NCI-H460 (cell line): ENCODE data around the gene EPHA2. TPM values are rescaled to one million over a fixed set of nuclear protein-coding genes. Genes with fewer than 3 reads are reported as not detected.

Experiments used
- DNase-seq: peaks from one replicate; pipeline ENCODE4 v3.0.0-alpha.2; 2016; ENCODE audit warnings: low read depth; ENCODE audit errors: extremely low read depth
- total RNA-seq: library from RNA; depleted of rRNA; stranded (reverse); fragments of >200 nt; shearing (Covaris generic); gene quantifications from 2 replicates; pipeline ENCODE4 v1.2.3, GENCODE V29; 2014

The EPHA2 gene
- total RNA-seq, 1 experiment from 2014 or later: 52.3 TPM

DNA sequence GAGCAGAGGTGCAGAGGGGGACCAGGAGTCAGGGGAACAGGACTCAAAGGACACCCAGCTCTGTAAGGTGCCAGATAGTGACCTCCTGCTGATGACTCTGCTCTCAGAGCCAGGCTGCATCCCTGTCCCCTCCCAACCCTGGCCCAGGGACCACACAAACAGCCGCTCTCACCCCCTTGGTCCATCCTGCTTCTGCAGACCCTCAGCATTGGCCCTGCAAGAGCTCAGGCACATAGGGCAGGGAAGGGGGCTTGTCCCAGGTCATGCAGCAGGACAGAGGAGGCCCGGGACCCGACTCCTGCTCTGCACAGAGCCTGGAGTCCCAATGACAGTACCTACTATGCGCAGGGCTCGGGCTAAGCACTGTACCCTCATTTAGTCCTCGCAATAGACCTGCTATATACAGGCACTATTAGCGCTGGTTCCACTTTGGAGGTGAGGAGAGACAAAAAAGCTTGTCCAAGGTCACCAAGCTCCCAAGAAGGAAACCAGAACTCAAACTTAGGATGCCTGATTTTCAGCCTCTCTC is 15.7 kb downstream of the EPHA2 start:
- DNase-seq: no peak

DNA sequence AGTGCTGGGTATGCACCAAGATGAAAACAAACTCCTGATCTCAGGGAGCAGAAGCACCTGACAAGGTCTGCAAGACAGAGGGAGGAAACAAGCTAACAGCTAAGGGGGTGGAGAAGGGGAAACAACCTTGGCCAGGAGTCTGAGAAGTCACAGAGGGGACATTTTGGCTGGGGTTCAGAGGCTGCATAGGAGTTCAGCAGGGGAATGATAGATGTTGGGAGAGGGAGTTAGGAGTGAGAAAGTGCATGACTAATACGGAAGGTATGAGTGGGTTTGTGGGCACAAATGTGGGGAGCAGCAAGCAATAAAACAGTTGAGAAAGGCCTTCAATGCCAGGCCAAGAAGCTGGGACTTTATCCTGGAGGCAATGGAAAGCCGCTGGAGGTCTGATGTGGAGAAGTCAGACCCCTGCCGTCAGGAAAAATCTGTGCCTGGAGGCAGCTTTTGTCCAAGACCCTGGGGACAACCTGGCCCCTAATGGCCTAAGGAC is 16.4 kb downstream of the EPHA2 start:
- DNase-seq: no peak

DNA sequence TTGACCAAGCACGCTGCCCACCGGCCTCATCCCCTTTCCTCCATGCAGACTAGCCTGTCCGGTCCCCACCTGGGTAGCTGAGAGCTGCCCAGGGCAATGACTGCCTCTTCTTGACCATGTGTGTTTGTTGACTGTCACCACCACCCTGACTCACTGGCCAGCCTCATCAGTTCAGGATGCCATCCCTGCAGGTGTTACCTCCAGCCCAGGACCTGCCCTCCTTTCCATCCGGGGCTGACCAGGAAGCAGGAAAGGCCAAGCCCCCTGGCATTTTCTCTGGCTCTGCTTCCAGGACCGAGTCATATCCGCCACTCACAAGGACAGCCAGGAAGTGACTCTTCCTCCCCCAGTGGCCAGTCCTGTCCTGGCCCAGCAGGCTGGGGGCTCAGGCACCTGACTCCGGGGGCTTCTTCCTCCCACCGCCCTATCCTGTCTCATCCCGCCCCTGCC is 17.1 kb downstream of the EPHA2 start:
- no peak for DNase-seq

DNA sequence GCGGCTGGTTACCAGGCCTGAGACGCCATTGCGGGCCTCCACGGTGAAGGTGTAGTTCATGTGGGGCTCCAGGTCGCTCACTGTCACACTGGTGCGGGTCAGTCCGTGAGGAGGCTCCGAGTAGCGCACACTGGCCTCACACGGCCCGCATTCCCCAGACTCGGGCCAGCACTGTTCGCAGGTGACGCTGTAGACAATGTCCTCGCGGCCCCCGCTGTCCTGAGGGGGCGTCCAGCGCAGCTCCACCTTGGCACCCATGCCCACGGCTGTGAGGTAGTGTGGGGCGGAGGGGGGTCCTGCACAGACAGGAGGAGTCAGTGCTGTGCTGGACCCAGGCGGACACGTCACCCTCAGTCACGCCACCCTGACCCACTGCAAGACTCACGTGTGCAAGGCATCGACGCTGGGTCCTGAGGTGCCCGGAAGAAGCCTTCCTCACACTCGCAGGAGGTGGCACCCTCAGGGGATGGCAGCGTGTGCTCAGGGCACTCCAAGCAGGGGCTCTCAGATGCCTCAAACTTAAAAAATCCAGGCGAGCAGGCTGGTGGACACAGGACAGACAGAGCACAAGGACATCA is 17.9 kb downstream of the EPHA2 start:
- DNase-seq: no peak

DNA sequence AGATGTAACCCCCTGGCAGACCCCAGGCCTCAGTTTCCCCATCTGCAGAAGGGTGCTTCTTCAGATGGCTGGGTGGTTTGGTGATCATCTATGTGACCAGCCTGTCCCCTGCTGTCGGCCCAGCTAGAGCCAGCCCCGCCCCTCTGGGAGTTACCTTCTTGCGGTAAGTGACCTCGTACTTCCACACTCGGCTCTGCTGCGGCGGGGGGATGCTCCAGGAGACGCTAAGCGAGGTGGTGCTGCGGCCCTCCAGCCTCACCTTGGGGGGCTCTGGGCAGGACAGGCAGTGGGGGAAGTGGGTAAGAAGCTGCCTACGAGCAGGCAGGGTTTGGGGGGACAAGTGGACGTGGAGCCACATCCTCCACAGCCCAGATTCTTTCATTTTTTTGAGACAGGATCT is 20.4 kb downstream of the EPHA2 start:
- no peak for DNase-seq

DNA sequence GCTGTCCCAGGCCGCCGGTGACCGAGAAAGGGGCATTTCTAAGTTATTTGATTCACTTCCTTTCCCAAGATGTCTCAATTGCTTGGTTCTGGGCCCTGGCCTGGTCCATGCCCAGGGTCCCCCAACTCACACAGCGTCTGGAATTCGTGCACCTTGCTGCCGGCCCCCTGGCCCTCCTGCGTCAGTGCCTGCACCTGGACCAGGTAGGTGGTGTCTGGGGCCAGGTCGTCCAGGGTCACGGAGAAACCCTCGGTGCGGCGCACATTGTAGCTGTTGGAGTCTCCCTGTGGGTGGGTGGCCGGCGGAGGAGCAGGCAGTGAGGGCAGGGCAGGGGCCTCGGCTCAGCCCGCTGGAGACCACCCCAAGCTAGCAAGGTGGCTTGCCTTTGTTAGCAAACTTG is 21.0 kb downstream of the EPHA2 start:
- no peak for DNase-seq

DNA sequence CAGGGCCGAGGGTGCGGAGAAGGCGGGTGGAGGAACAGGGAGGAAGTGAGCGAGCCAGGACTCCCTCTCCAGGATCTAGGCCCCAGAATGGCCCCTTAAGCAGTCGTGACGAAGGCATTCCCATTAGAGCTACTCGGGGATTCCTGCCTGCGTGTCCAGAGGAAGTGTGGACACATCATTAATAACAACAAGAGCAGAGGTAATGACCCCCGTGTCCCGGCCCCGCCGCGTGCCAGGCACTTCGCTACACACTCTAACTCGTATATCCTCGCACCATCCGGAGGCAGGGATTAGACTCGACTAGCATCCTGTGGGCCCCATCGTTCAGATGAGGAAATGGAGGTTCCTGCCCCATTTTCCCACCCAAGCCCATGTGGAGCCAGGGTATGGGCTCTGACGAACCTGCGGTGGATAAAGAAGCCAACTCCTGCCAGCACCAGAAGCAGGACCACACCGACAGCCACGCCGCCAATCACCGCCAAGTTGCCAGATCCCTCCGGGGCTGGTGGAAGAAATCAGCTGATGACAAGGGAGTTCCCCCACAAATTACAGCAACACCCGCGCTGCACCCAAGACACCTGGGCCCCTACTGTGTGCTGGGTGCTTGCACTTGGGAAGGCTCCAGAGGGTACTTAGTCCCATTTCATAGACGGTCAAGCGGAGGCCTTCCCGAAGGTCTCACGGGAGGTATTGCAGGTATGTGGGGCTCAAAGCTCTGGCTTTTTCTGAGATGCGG is 21.6 kb downstream of the EPHA2 start:
- no peak for DNase-seq

DNA sequence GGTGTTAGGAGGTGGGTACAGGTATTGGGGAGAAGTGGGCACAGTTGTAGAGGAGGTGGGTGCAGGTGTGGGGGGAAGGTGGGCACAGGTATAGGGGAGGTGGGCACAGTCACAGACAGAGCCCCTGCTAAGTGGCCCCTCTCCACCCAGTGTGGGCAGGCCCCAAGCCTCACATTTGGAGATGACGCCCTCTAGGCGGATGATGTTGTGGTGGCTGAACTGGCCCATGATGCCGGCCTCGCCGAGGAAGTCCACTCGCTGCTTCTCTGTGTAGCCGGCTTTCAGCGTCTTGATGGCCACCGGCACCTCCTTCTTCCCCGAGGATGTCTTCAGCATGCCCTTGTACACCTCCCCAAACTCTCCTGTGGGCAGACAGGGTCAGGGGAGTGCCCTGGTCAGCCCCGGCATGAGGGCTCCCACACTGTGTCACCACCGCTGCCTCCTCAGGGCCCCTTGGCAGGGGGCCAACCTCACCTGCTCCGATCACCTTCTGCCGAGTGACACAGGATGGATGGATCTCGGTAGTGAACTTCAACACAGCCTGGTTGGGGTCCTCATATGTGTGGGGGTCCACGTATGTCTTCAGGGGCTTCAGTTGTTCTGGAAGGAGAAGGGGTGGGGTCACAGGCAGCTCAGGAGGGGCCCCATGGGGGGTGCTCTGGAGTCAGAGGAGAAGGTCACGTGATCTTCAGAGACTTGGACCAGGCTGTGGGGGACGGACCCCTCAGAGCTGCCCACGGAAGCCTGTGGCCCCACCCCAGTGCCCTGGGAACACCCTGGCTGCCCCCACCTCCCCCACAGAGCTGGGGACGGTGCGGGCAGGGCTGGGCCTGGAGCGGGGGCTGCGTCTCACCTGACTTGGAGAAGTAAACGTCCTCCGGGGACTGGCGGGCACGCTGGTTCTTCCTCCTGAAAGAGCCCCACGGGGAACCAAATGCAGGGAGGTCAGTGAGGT is 22.6 kb downstream of the EPHA2 start:
- DNase-seq: no peak

DNA sequence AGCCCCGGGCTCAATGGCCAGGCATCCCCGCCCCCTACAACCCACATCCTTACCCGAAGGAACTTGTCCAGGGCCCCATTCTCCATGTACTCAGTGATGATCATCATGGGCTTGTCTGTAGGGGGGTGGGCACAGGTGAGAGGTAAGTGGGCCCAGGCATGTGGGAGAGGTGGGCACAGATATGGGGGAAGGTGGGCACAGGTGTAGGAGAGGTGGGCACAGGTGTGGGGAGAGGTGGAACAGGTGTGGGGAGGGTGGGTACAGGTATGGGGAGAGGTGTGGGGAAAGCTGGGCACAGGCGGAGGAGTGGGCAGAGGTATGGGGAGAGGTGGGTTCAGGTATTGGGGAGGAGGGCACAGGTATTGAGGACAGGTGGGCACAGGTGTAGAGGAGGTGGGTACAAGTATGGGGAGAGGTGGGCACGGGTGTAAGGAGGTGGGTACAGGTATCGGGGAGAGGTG is 23.5 kb downstream of the EPHA2 start:
- DNase-seq: no peak

DNA sequence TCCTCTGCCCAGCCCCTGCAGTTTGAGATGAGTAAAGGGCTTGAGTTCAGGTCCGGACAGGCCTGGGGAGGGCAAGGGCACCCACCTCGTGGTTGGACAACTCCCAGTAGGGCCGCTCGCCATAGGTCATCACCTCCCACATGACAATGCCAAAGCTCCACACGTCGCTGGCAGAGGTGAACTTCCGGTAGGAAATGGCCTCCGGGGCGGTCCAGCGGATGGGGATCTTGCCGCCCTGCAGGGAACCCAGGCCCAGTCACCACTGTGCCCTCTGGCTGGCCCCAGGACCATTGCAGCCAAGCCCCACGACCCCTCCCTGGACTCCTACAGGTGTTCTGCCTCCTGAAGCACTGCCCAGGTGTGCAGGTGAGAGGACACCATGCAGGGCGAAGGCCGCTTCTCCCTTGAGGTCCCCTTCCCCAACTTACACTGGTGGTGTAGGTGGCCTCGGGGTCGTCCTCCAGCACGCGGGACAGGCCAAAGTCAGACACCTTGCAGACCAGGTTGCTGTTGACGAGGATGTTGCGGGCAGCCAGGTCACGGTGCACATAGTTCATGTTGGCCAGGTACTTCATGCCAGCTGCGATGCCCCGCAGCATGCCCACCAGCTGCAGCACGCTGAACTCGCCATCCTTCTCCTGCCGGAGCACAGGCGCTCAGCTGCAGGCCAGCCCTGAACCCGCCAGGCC is 24.1 kb downstream of the EPHA2 start:
- no peak for DNase-seq

DNA sequence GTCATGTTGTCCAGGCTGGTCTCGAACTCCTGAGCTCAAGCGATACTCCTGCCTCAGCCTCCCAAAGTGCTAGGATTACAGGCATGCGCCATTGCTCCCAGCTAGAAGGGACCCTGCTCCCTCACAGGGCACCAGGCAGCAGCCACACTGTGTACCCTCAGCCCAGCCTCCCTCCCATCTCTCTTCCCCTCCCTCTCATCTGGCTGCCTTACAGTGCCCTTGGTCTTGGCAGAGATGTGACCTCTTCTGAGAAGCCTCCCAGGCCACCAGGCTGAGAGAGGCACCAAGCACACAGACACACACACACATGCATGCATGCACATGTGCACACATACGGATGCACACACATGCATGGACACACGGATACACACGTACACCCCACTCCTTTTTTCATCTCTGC is 25.0 kb downstream of the EPHA2 start:
- no peak for DNase-seq

DNA sequence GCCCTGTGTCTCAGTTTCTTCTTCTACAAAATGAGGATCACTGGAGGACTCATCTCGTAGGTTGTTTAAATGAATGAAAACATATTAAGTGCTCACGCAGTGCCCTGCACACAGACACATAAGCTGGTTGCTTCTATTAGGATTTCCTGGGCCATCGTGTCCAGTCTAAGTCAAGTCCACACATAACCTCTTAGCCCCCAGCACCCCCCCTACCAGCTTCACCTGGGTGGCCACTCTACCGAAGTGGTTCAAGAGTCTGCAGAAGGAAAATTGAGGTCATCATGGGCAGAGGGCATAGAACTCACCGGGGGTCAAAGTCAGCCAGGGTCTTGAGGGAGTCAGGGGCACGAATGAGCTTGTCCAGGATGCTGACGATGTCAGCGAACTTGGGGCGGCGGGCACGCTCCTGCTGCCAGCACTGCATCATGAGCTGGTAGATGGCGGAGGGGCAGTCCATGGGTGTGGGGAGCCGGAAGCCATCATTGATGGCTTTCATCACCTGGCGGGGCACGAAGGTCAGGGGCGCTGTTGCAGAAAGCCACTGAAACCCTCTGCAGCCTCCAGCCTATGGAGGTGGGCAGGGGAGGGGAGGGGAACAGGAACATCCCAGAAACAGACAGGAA is 25.8 kb downstream of the EPHA2 start:
- no peak for DNase-seq

DNA sequence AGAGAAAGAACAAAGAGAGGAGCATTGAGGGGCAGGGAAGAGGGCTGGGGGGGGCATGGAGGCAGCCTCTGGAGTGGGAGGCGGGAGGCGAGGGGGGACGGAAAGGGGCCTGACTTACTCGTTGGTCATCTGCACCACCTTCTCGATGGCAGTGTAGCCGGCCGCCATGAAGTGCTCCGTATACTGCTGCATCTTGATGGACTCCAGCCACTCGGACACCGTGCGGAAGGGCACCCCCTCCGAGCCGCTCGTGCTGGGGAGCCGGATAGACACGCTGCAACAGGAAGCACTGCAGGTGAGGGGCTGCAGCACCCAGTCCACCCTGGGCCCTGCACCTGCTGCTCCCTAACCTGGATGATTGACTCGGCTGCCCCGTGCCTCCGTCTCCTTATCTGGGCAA is 26.6 kb downstream of the EPHA2 start:
- DNase-seq: no peak

DNA sequence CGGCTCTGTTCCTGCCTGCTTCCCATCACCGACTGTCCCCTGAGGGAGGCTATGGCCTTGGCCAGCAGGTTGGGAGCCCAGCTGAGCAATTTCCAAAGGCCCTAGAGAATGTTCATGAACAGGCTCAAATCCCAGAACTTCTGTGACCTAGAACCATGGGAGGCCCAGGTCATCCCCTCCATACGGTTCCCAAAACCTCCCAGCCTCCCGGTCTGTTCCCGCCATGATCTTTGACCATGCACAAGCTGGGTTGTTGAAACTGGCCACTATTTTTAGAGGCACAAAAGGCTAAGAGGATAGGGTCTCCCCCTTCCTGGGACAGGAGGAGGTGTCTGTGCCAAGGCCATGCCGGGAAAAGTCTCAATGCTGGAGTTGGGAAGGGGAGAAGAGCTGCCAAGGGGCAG is 27.5 kb downstream of the EPHA2 start:
- no peak for DNase-seq

DNA sequence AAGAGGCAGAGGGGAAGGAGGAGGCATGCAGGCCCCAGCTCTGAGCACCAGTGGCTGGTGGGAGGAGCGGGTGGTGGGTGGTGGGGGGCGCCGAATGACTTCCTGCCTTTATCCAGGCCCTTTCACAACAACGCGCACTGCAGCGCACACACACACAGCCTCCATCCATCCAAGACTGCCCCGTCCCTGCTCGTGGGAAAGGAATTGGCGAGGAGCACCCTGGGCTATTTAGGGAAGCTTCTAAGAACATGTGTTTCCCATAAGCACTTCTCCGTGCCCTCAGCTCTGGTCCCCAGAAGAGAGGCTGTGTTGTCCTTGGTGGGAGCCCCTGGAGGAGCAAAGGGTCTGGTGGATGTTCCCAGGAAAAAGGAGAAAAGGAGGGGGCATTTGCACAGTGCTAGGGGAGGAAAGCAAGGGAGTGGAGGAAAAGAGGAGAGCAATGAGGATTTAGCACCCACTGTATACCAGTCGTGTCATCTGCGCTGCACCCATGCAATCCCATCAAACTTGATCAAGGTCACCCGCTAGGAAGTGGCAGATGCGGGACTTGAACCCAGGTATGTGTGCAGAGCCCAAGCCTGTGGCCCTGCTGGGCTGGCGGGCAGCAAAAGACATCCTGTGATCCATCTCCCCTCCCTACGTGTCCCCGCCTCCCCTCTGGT is 28.1 kb downstream of the EPHA2 start:
- no peak for DNase-seq

DNA sequence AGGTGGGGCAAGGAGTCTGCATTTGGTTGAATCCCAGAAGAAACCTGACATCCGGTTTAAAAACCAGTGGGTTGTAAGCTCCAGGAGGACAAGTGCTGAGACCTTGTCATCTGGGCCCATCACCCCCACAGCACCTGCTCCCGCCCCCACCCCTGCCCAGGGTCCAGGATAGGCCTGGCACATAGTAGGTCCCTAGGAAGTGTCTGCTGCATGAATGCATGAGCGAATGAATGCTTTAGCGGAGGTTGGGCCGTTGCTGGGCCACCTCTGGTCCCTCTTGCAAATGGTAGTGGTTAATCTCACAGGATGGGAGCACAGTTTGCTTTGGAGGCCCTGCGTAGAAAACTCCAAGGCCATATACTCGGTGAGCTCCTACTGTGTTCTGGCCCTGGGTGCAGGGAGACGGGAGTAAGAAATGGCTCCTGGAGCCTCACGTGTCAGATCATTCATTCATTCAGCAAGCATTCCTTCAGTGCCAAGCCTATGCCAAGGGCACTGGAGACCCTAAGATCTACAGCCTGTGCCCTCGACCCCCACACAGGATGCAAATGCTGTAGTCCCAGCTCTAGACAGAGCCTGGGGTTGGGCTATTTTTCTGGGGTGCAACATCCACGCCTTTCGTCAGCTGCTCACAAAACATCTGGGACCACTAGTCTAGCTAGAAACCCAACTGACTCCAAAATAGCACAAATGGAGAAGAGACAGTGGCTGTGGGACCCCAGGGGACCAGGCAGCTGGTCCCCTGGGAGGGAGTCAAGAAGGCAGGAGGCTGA is 28.9 kb downstream of the EPHA2 start:
- DNase-seq: no peak

DNA sequence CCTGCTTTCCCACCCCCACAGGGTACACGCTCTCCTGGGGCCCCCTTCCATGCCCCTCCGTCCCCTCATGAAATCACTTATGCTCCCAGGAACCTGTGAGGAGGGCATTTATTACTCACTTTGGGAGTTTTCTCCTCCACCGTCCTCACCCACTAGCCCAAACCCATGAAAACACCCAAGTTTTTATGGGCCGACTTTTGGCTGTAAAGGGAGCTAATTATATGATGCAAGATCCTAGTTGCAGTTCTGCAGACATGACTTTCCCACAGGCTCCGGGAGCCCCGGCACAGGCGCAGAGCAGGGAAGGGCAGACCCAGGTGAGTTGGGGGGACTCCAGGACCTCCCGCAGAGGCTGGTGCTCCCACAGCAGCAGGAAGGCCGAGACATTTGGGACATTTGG is 29.7 kb downstream of the EPHA2 start:
- DNase-seq: no peak

DNA sequence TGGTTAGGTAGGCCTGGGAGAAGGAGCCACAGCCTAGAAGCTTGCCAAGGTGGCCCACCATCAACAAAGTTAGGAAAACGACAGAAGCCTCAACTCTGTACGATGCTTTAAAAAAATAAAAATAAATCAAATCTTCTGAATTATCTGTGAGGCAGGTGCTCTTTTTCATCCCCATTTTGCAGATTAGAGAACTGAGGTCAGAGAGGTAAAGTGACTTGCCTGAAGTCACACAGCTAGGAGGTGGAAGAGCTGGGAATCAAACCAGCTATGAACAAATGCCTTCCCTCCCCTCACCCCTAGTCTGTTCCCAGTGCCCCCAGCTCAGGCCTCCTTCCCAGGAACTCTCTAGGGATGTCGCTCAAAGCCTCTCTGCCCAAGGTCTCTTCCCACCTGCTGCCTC is 30.4 kb downstream of the EPHA2 start:
- DNase-seq: no peak

DNA sequence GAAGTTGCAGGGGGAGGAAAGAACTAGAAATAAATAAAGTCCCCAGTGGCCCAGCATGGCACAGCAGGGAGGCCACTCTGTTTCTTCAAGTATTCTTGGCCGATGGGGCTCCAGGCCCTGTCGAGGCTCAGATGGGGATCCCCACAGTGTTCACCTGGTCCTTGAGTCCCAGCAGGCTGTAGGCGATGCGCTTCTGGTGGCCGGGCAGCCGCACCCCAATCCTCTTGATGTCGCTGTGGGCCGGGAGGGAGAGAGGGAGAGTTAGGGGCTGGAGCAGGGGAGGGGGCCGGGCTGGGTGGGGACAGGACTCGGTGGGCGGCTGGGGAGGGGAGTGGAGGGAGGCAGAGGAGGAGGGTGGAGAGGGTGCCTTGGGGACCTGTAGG is 30.8 kb downstream of the EPHA2 start:
- no peak for DNase-seq
